Measurements from ENCODE around the gene CYP26A1.

Gene CYP26A1, protein sequence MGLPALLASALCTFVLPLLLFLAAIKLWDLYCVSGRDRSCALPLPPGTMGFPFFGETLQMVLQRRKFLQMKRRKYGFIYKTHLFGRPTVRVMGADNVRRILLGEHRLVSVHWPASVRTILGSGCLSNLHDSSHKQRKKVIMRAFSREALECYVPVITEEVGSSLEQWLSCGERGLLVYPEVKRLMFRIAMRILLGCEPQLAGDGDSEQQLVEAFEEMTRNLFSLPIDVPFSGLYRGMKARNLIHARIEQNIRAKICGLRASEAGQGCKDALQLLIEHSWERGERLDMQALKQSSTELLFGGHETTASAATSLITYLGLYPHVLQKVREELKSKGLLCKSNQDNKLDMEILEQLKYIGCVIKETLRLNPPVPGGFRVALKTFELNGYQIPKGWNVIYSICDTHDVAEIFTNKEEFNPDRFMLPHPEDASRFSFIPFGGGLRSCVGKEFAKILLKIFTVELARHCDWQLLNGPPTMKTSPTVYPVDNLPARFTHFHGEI

GRCh38 chr10:93073539-93074146 lies at the start of gene CYP26A1:
Gene CYP26A1, plus strand, starts transcription at chr10:93073893. Its CDS starts 42 bp downstream, at chr10:93073935.
- Histone ChIP-seq H3K36me3 (ENCODE audit: control insufficient read depth in 2 of 2, insufficient read depth in 2 of 2, low read length in 2 of 2) (no peaks in the 10 kb centered on the region), H3K27ac (ENCODE audit: low read depth in 2 of 2, low read length in 2 of 2) (no peak within 1 kb of the TSS)

DNA sequence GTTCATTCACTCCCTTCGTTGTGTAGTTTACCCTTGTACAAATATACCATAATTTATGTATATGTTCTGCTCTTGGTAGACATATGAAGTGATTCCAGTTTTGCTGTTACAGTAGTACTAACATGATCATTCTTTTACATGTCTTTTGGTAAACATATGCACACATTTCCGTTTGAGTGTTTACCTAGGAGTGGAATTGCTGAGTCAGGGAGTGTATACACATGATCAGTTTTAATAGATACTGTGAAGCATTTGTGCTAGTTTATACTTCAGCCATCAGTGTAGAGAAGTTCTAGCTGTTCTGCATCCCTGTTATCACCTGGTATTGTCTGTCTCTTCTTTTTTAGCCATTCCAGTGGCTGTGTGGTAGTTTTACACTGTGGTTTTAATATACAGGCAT lies 47.6 kb upstream of the CYP26A1 start:
- Histone ChIP-seq H3K4me1 (ENCODE audit: control insufficient read depth in 2 of 2, insufficient read depth in 2 of 2, low read length in 2 of 2) (peaks cover 0 to 6% of the 10 kb centered on the region in 2 donors), H3K4me3 (ENCODE audit: low read length in 2 of 2) (no peak overlapping the region), H3K9me3 (ENCODE audit: control insufficient read depth in 2 of 2, low read length in 2 of 2) (no peaks in the 10 kb centered on the region), H3K9ac (ENCODE audit: low read depth in 1 of 2, low read length in 2 of 2) (no peak overlapping the region), H3K27ac (ENCODE audit: low read depth in 2 of 2, low read length in 2 of 2) (no peak overlapping the region), H3K27me3 (ENCODE audit: control insufficient read depth in 2 of 2, insufficient read depth in 2 of 2, low read length in 2 of 2) (no peaks in the 10 kb centered on the region), H3K36me3 (ENCODE audit: control insufficient read depth in 2 of 2, insufficient read depth in 2 of 2, low read length in 2 of 2) (no peaks in the 10 kb centered on the region)

More at GRCh38 chr10:93073539-93074146, at the start of gene CYP26A1:
- no peak within 1 kb of the TSS for H3K9ac ChIP-seq (ENCODE audit: low read depth in 1 of 2, low read length in 2 of 2)
- no peak within 1 kb of the TSS for H3K4me3 ChIP-seq (ENCODE audit: low read length in 2 of 2)
- peaks cover 15 to 18% of the 10 kb centered on the region in 2 donors for H3K4me1 ChIP-seq (ENCODE audit: control insufficient read depth in 2 of 2, insufficient read depth in 2 of 2, low read length in 2 of 2)
- H3K9me3 ChIP-seq (ENCODE audit: control insufficient read depth in 2 of 2, low read length in 2 of 2): no peaks in the 10 kb centered on the region
- peaks cover 60 to 70% of the 10 kb centered on the region in 2 donors for H3K27me3 ChIP-seq (ENCODE audit: control insufficient read depth in 2 of 2, insufficient read depth in 2 of 2, low read length in 2 of 2)

DNA sequence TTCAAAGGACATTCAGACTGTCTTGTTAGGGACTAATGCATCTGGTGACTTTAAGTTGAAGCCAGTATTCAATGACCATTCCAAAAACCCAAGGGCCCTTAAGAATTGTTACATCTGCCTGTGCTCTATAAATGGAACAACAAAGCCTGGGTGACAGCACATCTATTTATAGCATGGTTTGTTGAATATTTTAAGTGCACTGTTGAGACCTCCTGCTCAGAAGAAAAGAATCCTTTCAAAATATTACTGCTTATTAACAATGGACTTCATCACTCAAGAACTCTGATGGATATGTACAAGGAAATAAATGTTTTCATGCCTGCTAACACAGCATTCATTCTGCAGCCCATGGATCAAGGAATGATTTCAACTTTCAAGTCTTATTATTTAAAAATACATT lies 46.2 kb upstream of the CYP26A1 start:
- H3K9me3 ChIP-seq (ENCODE audit: control insufficient read depth in 2 of 2, low read length in 2 of 2): no peaks in the 10 kb centered on the region
- H3K27ac ChIP-seq (ENCODE audit: low read depth in 2 of 2, low read length in 2 of 2): no peak overlapping the region
- no peaks in the 10 kb centered on the region for H3K36me3 ChIP-seq (ENCODE audit: control insufficient read depth in 2 of 2, insufficient read depth in 2 of 2, low read length in 2 of 2)
- H3K27me3 ChIP-seq (ENCODE audit: control insufficient read depth in 2 of 2, insufficient read depth in 2 of 2, low read length in 2 of 2): no peaks in the 10 kb centered on the region
- no peak overlapping the region for H3K9ac ChIP-seq (ENCODE audit: low read depth in 1 of 2, low read length in 2 of 2)
- H3K4me3 ChIP-seq (ENCODE audit: low read length in 2 of 2): no peak overlapping the region
- H3K4me1 ChIP-seq (ENCODE audit: control insufficient read depth in 2 of 2, insufficient read depth in 2 of 2, low read length in 2 of 2): peaks cover 0 to 6% of the 10 kb centered on the region in 2 donors

GRCh38 chr10:93028883-93029282 lies 44.8 kb upstream of the CYP26A1 start:
- H3K9me3 ChIP-seq (ENCODE audit: control insufficient read depth in 2 of 2, low read length in 2 of 2): no peaks in the 10 kb centered on the region
- H3K9ac ChIP-seq (ENCODE audit: low read depth in 1 of 2, low read length in 2 of 2): no peak overlapping the region
- H3K27me3 ChIP-seq (ENCODE audit: control insufficient read depth in 2 of 2, insufficient read depth in 2 of 2, low read length in 2 of 2): no peaks in the 10 kb centered on the region
- no peaks in the 10 kb centered on the region for H3K36me3 ChIP-seq (ENCODE audit: control insufficient read depth in 2 of 2, insufficient read depth in 2 of 2, low read length in 2 of 2)
- peaks cover 0 to 8% of the 10 kb centered on the region in 2 donors for H3K4me1 ChIP-seq (ENCODE audit: control insufficient read depth in 2 of 2, insufficient read depth in 2 of 2, low read length in 2 of 2)
- H3K4me3 ChIP-seq (ENCODE audit: low read length in 2 of 2): no peak overlapping the region
- H3K27ac ChIP-seq (ENCODE audit: low read depth in 2 of 2, low read length in 2 of 2): no peak overlapping the region

DNA sequence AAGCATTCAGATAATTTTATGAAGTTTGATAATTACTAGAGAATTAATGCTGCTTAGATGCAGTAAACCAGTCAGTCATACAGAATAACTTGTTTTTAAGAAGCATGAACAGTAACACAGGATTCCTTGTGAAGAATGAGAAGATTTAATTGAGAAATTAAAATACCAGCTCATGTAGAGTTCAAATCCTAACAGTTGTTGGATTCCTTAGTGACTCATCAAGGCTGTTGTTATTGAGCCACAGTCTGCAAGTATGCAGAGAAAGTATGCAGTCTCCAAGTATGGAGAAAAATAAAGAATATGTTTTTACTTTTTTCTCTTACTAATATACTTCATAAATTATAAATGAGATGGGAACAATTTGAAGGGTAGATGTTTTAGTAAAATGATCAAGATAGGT lies 43.3 kb upstream of the CYP26A1 start:
- Histone ChIP-seq H3K4me1 (ENCODE audit: control insufficient read depth in 2 of 2, insufficient read depth in 2 of 2, low read length in 2 of 2) (peaks cover 0 to 10% of the 10 kb centered on the region in 2 donors), H3K27ac (ENCODE audit: low read depth in 2 of 2, low read length in 2 of 2) (no peak overlapping the region), H3K9me3 (ENCODE audit: control insufficient read depth in 2 of 2, low read length in 2 of 2) (no peaks in the 10 kb centered on the region), H3K4me3 (ENCODE audit: low read length in 2 of 2) (no peak overlapping the region), H3K36me3 (ENCODE audit: control insufficient read depth in 2 of 2, insufficient read depth in 2 of 2, low read length in 2 of 2) (no peaks in the 10 kb centered on the region), H3K27me3 (ENCODE audit: control insufficient read depth in 2 of 2, insufficient read depth in 2 of 2, low read length in 2 of 2) (no peaks in the 10 kb centered on the region), H3K9ac (ENCODE audit: low read depth in 1 of 2, low read length in 2 of 2) (no peak overlapping the region)

GRCh38 chr10:93032105-93032808 lies 41.4 kb upstream of the CYP26A1 start:
- H3K27ac ChIP-seq (ENCODE audit: low read depth in 2 of 2, low read length in 2 of 2): no peak overlapping the region
- H3K4me1 ChIP-seq (ENCODE audit: control insufficient read depth in 2 of 2, insufficient read depth in 2 of 2, low read length in 2 of 2): peaks cover 0 to 9% of the 10 kb centered on the region in 2 donors
- H3K9me3 ChIP-seq (ENCODE audit: control insufficient read depth in 2 of 2, low read length in 2 of 2): no peaks in the 10 kb centered on the region
- no peaks in the 10 kb centered on the region for H3K27me3 ChIP-seq (ENCODE audit: control insufficient read depth in 2 of 2, insufficient read depth in 2 of 2, low read length in 2 of 2)
- no peaks in the 10 kb centered on the region for H3K36me3 ChIP-seq (ENCODE audit: control insufficient read depth in 2 of 2, insufficient read depth in 2 of 2, low read length in 2 of 2)
- no peak overlapping the region for H3K9ac ChIP-seq (ENCODE audit: low read depth in 1 of 2, low read length in 2 of 2)
- H3K4me3 ChIP-seq (ENCODE audit: low read length in 2 of 2): no peak overlapping the region

DNA sequence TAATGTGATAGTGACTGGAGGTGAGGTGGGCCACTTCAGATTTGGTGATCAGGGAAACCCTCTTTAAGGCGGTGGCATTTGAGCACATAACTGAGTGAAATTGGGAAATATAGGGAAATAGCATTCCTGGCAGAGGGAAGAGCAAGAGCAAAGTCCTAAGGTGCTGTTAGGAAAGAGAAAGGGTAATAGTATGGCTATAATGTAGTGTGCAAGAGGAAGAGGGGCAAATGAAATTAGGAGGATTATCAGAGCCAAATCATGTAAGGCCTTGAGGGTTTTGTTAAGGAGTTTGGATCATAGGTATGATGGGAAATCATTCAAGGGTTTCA lies 40.9 kb upstream of the CYP26A1 start:
- Histone ChIP-seq H3K27ac (ENCODE audit: low read depth in 2 of 2, low read length in 2 of 2) (no peak overlapping the region), H3K4me3 (ENCODE audit: low read length in 2 of 2) (no peak overlapping the region)

DNA sequence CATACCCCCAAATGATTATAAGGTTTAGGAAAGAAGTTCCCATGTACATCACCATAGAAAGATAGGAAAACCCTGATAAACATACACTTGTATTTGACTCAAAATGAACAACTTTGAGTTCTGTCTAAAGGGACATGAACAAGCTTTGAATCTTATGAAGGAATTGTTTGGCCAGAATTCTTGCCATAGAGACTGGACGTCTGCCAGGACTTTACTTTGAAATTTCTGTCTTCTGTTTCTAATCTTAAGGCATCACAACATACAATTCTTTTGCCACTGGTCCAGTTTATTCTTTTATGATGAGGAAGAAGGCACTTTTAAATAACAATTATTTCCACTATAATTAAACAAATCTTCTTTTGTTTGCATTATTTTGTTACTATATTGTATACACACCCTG lies 39.3 kb upstream of the CYP26A1 start:
- no peaks in the 10 kb centered on the region for H3K36me3 ChIP-seq (ENCODE audit: control insufficient read depth in 2 of 2, insufficient read depth in 2 of 2, low read length in 2 of 2)
- no peak overlapping the region for H3K4me3 ChIP-seq (ENCODE audit: low read length in 2 of 2)
- no peak overlapping the region for H3K9ac ChIP-seq (ENCODE audit: low read depth in 1 of 2, low read length in 2 of 2)
- H3K9me3 ChIP-seq (ENCODE audit: control insufficient read depth in 2 of 2, low read length in 2 of 2): no peaks in the 10 kb centered on the region
- H3K27ac ChIP-seq (ENCODE audit: low read depth in 2 of 2, low read length in 2 of 2): no peak overlapping the region
- no peaks in the 10 kb centered on the region for H3K27me3 ChIP-seq (ENCODE audit: control insufficient read depth in 2 of 2, insufficient read depth in 2 of 2, low read length in 2 of 2)
- H3K4me1 ChIP-seq (ENCODE audit: control insufficient read depth in 2 of 2, insufficient read depth in 2 of 2, low read length in 2 of 2): peaks cover 0 to 9% of the 10 kb centered on the region in 2 donors

More for the DNA sequence above, 40.9 kb upstream of the CYP26A1 start:
- H3K9me3 ChIP-seq (ENCODE audit: control insufficient read depth in 2 of 2, low read length in 2 of 2): no peaks in the 10 kb centered on the region
- H3K9ac ChIP-seq (ENCODE audit: low read depth in 1 of 2, low read length in 2 of 2): no peak overlapping the region
- no peaks in the 10 kb centered on the region for H3K27me3 ChIP-seq (ENCODE audit: control insufficient read depth in 2 of 2, insufficient read depth in 2 of 2, low read length in 2 of 2)
- no peaks in the 10 kb centered on the region for H3K36me3 ChIP-seq (ENCODE audit: control insufficient read depth in 2 of 2, insufficient read depth in 2 of 2, low read length in 2 of 2)
- H3K4me1 ChIP-seq (ENCODE audit: control insufficient read depth in 2 of 2, insufficient read depth in 2 of 2, low read length in 2 of 2): peaks cover 0 to 9% of the 10 kb centered on the region in 2 donors

- H3K4me1 ChIP-seq (ENCODE audit: control insufficient read depth in 2 of 2, insufficient read depth in 2 of 2, low read length in 2 of 2): peaks cover 0 to 6% of the 10 kb centered on the region in 2 donors
- no peak overlapping the region for H3K4me3 ChIP-seq (ENCODE audit: low read length in 2 of 2)
- no peaks in the 10 kb centered on the region for H3K9me3 ChIP-seq (ENCODE audit: control insufficient read depth in 2 of 2, low read length in 2 of 2)
- H3K27me3 ChIP-seq (ENCODE audit: control insufficient read depth in 2 of 2, insufficient read depth in 2 of 2, low read length in 2 of 2): no peaks in the 10 kb centered on the region
- no peaks in the 10 kb centered on the region for H3K36me3 ChIP-seq (ENCODE audit: control insufficient read depth in 2 of 2, insufficient read depth in 2 of 2, low read length in 2 of 2)
- H3K9ac ChIP-seq (ENCODE audit: low read depth in 1 of 2, low read length in 2 of 2): no peak overlapping the region
- no peak overlapping the region for H3K27ac ChIP-seq (ENCODE audit: low read depth in 2 of 2, low read length in 2 of 2)
These were observed 34.6 kb upstream of the CYP26A1 start for GRCh38 chr10:93039110-93039509.

GRCh38 chr10:93039721-93040120 lies 34.0 kb upstream of the CYP26A1 start:
- Histone ChIP-seq H3K4me3 (ENCODE audit: low read length in 2 of 2) (no peak overlapping the region), H3K27me3 (ENCODE audit: control insufficient read depth in 2 of 2, insufficient read depth in 2 of 2, low read length in 2 of 2) (no peaks in the 10 kb centered on the region), H3K9me3 (ENCODE audit: control insufficient read depth in 2 of 2, low read length in 2 of 2) (no peaks in the 10 kb centered on the region), H3K36me3 (ENCODE audit: control insufficient read depth in 2 of 2, insufficient read depth in 2 of 2, low read length in 2 of 2) (no peaks in the 10 kb centered on the region), H3K4me1 (ENCODE audit: control insufficient read depth in 2 of 2, insufficient read depth in 2 of 2, low read length in 2 of 2) (peaks cover 0 to 6% of the 10 kb centered on the region in 2 donors), H3K27ac (ENCODE audit: low read depth in 2 of 2, low read length in 2 of 2) (no peak overlapping the region), H3K9ac (ENCODE audit: low read depth in 1 of 2, low read length in 2 of 2) (no peak overlapping the region)

Measured in mucosa of rectum (tissue), 2 donors.